ENCODE measurements around the gene TMEM245.

Gene TMEM245

DNA sequence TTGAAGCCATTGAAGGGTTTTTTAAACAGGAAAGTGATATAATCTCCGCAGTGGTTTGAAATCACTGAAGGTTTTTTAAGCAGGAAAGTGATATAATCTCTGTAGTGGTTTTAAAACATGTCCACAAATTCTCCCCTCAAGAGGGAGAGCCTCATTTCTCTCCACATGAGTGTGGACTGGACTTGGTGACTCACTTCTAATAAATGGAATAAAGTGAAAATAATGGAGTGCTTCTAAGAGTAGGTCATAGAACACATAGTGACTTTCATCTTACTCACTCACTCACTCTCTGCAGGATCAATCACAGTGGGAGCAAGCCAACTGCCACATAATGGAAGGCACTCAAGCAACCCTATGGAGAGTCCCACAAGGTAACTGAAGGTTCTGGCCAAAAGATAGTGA, 118.5 kb downstream of the TMEM245 start:
- Histone ChIP-seq H3F3A (ENCODE audit: insufficient read depth, low read length) (no peaks in the 10 kb centered on the region), H2AFZ (ENCODE audit: low read length) (no peak overlapping the region), H3K9me3 (ENCODE audit: low read length) (peaks cover 14% of the 10 kb centered on the region; the same call in 1 of the 2 replicates), H4K20me1 (ENCODE audit: insufficient read depth, low read length) (no peaks in the 10 kb centered on the region), H3K4me1 (ENCODE audit: insufficient read depth, low read length, severe bottlenecking) (no peaks in the 10 kb centered on the region), H3K4me2 (ENCODE audit: low read length) (no peak overlapping the region), H3K9me2 (ENCODE audit: low read depth, low read length) (no peaks in the 10 kb centered on the region), H3K27me3 (ENCODE audit: insufficient read depth, low read length) (no peaks in the 10 kb centered on the region), H3K79me2 (ENCODE audit: insufficient read depth, low read length) (no peaks in the 10 kb centered on the region), H3K9ac (ENCODE audit: low read length) (no peak overlapping the region), H3K4me3 (ENCODE audit: low read depth, low read length, poor library complexity, severe bottlenecking) (no peak overlapping the region), H3K36me3 (ENCODE audit: insufficient read depth, low read length) (peaks cover 18% of the 10 kb centered on the region), H3K27ac (ENCODE audit: low read depth, low read length, poor library complexity, severe bottlenecking) (no peak overlapping the region)
- no peak for TF ChIP-seq EZH2 (IDR thresholded peaks at IDR 0.05; ENCODE audit: borderline replicate concordance, low read length)
- TF ChIP-seq, protein P1, sequence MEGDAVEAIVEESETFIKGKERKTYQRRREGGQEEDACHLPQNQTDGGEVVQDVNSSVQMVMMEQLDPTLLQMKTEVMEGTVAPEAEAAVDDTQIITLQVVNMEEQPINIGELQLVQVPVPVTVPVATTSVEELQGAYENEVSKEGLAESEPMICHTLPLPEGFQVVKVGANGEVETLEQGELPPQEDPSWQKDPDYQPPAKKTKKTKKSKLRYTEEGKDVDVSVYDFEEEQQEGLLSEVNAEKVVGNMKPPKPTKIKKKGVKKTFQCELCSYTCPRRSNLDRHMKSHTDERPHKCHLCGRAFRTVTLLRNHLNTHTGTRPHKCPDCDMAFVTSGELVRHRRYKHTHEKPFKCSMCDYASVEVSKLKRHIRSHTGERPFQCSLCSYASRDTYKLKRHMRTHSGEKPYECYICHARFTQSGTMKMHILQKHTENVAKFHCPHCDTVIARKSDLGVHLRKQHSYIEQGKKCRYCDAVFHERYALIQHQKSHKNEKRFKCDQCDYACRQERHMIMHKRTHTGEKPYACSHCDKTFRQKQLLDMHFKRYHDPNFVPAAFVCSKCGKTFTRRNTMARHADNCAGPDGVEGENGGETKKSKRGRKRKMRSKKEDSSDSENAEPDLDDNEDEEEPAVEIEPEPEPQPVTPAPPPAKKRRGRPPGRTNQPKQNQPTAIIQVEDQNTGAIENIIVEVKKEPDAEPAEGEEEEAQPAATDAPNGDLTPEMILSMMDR (IDR thresholded peaks at IDR 0.05; ENCODE audit: low read length) = no peak

DNA sequence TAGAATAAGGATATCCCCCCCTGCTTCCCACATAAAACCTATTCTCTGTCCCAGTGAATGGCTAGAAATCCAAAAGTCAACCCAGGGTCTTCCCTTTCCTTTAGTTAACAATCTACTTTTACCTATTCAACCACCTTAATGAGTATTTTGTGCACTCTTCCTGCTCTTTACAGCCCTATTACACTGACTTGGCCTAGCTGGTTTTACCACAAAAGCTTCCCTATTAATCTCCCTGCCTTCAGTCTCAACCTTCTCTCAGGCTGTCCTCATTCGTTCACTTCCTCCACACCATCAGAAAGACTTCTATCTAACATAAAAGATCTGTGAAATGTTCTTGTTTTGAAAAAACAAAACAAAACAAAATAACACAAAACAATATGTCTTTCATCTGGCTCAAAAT, 122.6 kb downstream of the TMEM245 start:
- TF ChIP-seq, protein P1 (IDR thresholded peaks at IDR 0.05; ENCODE audit: low read length) = no peak
- TF ChIP-seq EZH2 (IDR thresholded peaks at IDR 0.05; ENCODE audit: borderline replicate concordance, low read length) = no peak
- no peak overlapping the region for H3K4me3 ChIP-seq (ENCODE audit: low read depth, low read length, poor library complexity, severe bottlenecking)
- H3K4me2 ChIP-seq (ENCODE audit: low read length) = no peak overlapping the region
- H3F3A ChIP-seq (ENCODE audit: insufficient read depth, low read length) = no peaks in the 10 kb centered on the region
- H3K27me3 ChIP-seq (ENCODE audit: insufficient read depth, low read length) = no peaks in the 10 kb centered on the region
- no peak overlapping the region for H3K9ac ChIP-seq (ENCODE audit: low read length)
- no peak overlapping the region for H2AFZ ChIP-seq (ENCODE audit: low read length)
- H4K20me1 ChIP-seq (ENCODE audit: insufficient read depth, low read length) = no peaks in the 10 kb centered on the region
- no peaks in the 10 kb centered on the region for H3K9me3 ChIP-seq (ENCODE audit: low read length)
- peaks cover 15% of the 10 kb centered on the region for H3K36me3 ChIP-seq (ENCODE audit: insufficient read depth, low read length)
- no peaks in the 10 kb centered on the region for H3K79me2 ChIP-seq (ENCODE audit: insufficient read depth, low read length)
- no peaks in the 10 kb centered on the region for H3K9me2 ChIP-seq (ENCODE audit: low read depth, low read length)
- no peak overlapping the region for H3K27ac ChIP-seq (ENCODE audit: low read depth, low read length, poor library complexity, severe bottlenecking)
- no peaks in the 10 kb centered on the region for H3K4me1 ChIP-seq (ENCODE audit: insufficient read depth, low read length, severe bottlenecking)

DNA sequence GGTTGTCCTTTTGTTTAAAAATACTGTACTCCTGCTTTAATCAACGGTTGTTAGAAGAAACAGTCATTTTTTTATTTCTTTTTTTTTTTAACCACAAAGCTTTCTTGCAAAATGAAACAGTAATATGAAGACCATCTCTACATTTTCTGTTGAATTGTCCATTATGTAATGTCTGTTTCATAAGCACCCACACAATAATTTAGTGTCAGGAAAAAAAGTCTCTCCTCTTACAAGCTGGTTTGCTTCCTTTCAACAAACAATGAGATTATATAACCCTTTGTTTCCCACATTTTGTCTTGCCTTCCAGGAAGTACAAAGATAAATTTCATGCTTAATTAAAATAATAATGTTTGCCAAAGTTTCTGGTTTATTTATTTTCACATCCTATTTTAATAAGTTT, 123.1 kb downstream of the TMEM245 start:
- Histone ChIP-seq H3K79me2 (ENCODE audit: insufficient read depth, low read length) (no peaks in the 10 kb centered on the region), H3K27ac (ENCODE audit: low read depth, low read length, poor library complexity, severe bottlenecking) (no peak overlapping the region)

More for the DNA sequence above, 123.1 kb downstream of the TMEM245 start:
- Histone ChIP-seq H3K36me3 (ENCODE audit: insufficient read depth, low read length) (peaks cover 18% of the 10 kb centered on the region; the same call in 1 of the 2 replicates), H2AFZ (ENCODE audit: low read length) (no peak overlapping the region), H3K9ac (ENCODE audit: low read length) (no peak overlapping the region), H3K27me3 (ENCODE audit: insufficient read depth, low read length) (no peaks in the 10 kb centered on the region), H3F3A (ENCODE audit: insufficient read depth, low read length) (no peaks in the 10 kb centered on the region), H3K9me3 (ENCODE audit: low read length) (no peaks in the 10 kb centered on the region), H3K4me3 (ENCODE audit: low read depth, low read length, poor library complexity, severe bottlenecking) (no peak overlapping the region), H3K4me1 (ENCODE audit: insufficient read depth, low read length, severe bottlenecking) (no peaks in the 10 kb centered on the region), H3K9me2 (ENCODE audit: low read depth, low read length) (no peaks in the 10 kb centered on the region), H4K20me1 (ENCODE audit: insufficient read depth, low read length) (no peaks in the 10 kb centered on the region), H3K4me2 (ENCODE audit: low read length) (no peak overlapping the region)
- TF ChIP-seq, protein P1 (IDR thresholded peaks at IDR 0.05; ENCODE audit: low read length) = no peak

Data from OCI-LY1 (cell line).